VCaP (cell line): ENCODE measurements around the gene SLC9A4.

Experiments
- H3K27ac ChIP-seq: fragments of 450-650 bp; 2 replicates; pipeline ENCODE4 v1.5.1; 2017
- CTCF ChIP-seq: fragments of 450-650 bp; conservative IDR thresholded peaks from 2 replicates; pipeline ENCODE4 v1.5.1; 2017; ENCODE audit warnings: mild to moderate bottlenecking, moderate library complexity

Gene SLC9A4

GRCh38 chr2:102512161-102512560 lies 39.1 kb downstream of the SLC9A4 start:
- H3K27ac ChIP-seq = no peak overlapping the region
- TF ChIP-seq CTCF = no peak

- TF ChIP-seq CTCF = no peak
- no peak overlapping the region for H3K27ac ChIP-seq
These were observed 40.4 kb downstream of the SLC9A4 start for GRCh38 chr2:102513355-102513939.

- H3K27ac ChIP-seq = no peak overlapping the region
- no peak for TF ChIP-seq CTCF
These were observed 41.2 kb downstream of the SLC9A4 start for GRCh38 chr2:102514061-102514785.

- H3K27ac ChIP-seq = no peak overlapping the region
- no peak for TF ChIP-seq CTCF
These were observed 42.8 kb downstream of the SLC9A4 start for GRCh38 chr2:102515851-102516250.

GRCh38 chr2:102518170-102518569 lies 45.1 kb downstream of the SLC9A4 start:
- no peak for TF ChIP-seq CTCF
- H3K27ac ChIP-seq = no peak overlapping the region

GRCh38 chr2:102520009-102520408 lies 47.0 kb downstream of the SLC9A4 start:
- peak; percentile 77 for TF ChIP-seq CTCF

GRCh38 chr2:102520801-102521200 lies 47.8 kb downstream of the SLC9A4 start:
- no peak overlapping the region for H3K27ac ChIP-seq
- no peak for TF ChIP-seq CTCF

More at GRCh38 chr2:102520009-102520408, 47.0 kb downstream of the SLC9A4 start:
- no peak overlapping the region for H3K27ac ChIP-seq
